GM18520 (cell line): Measurements from ENCODE around the gene DACH1.

Experiments used
- ATAC-seq: cut with Tn5 transposase; IDR thresholded peaks from one replicate; pipeline ENCODE4 v1.9.1; 2021; ENCODE audit not compliant: unreplicated experiment

The DACH1 gene

GRCh38 chr13:71499944-71500514 is 367.0 kb downstream of the DACH1 start:
- no peak for ATAC-seq

- ATAC-seq: no peak
Measured at GRCh38 chr13:71499235-71499634, 367.8 kb downstream of the DACH1 start.

GRCh38 chr13:71493189-71493588 is 373.8 kb downstream of the DACH1 start:
- ATAC-seq: no peak

- ATAC-seq: no peak
Measured at GRCh38 chr13:71492346-71492871, 374.6 kb downstream of the DACH1 start.

- no peak for ATAC-seq
Measured at GRCh38 chr13:71491010-71491409, 376.0 kb downstream of the DACH1 start.

- no peak for ATAC-seq
Measured at GRCh38 chr13:71489041-71489440, 378.0 kb downstream of the DACH1 start.

GRCh38 chr13:71488201-71488600 is 378.8 kb downstream of the DACH1 start:
- no peak for ATAC-seq

- no peak for ATAC-seq
Measured at GRCh38 chr13:71485913-71486312, 381.1 kb downstream of the DACH1 start.

- ATAC-seq: no peak
Measured at GRCh38 chr13:71483733-71484132, 383.3 kb downstream of the DACH1 start.

GRCh38 chr13:71481501-71481900 is 385.5 kb downstream of the DACH1 start:
- ATAC-seq: no peak

GRCh38 chr13:71481046-71481445 is 386.0 kb downstream of the DACH1 start:
- no peak for ATAC-seq

- ATAC-seq: no peak
Measured at GRCh38 chr13:71477735-71478134, 389.3 kb downstream of the DACH1 start.

GRCh38 chr13:71474936-71475335 is 392.1 kb downstream of the DACH1 start:
- no peak for ATAC-seq

- no peak for ATAC-seq
Measured at GRCh38 chr13:71469626-71470025, 397.4 kb downstream of the DACH1 start.

- no peak for ATAC-seq
Measured at GRCh38 chr13:71464686-71465085, 402.3 kb downstream of the DACH1 start.

GRCh38 chr13:71461892-71462291 is 405.1 kb downstream of the DACH1 start:
- ATAC-seq: no peak

- no peak for ATAC-seq
Measured at GRCh38 chr13:71460211-71460610, 406.8 kb downstream of the DACH1 start.

GRCh38 chr13:71459708-71460107 is 407.3 kb downstream of the DACH1 start:
- ATAC-seq: no peak

- ATAC-seq: no peak
Measured at GRCh38 chr13:71457645-71458044, 409.4 kb downstream of the DACH1 start.

GRCh38 chr13:71456136-71456535 is 410.9 kb downstream of the DACH1 start:
- ATAC-seq: no peak

- ATAC-seq: no peak
Measured at GRCh38 chr13:71454509-71454908, 412.5 kb downstream of the DACH1 start.

- no peak for ATAC-seq
Measured at GRCh38 chr13:71448080-71448630, 418.8 kb downstream of the DACH1 start.

- no peak for ATAC-seq
Measured at GRCh38 chr13:71437704-71438103, 429.3 kb downstream of the DACH1 start.
